ENCODE measurements around the gene PTPRO.

The PTPRO gene

GRCh38 chr12:15561396-15561795, 239.1 kb downstream of the PTPRO start:
- DNase-seq = no peak

DNA sequence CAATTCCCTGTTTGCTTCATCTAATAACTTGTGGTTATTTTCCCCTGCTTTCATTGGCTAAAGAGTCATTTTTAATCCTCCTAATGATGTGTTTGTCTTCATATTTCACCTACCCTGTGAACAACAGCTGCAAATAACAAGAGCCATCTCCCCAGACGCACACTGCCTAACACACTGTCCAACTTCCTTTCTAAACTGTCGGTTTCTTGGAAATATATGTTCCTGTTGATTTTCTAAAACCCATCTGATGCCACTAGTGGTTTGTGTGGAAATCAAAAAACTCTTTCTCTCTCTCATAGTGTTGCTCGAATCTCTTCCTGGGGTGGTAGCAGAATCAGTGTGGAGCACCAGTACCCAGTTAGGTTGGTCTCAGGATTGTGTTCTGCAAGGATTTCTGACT, 240.0 kb downstream of the PTPRO start:
- DNase-seq = peak in 3 of 4 experiments; percentile 16 to 37 (median 22)

DNA sequence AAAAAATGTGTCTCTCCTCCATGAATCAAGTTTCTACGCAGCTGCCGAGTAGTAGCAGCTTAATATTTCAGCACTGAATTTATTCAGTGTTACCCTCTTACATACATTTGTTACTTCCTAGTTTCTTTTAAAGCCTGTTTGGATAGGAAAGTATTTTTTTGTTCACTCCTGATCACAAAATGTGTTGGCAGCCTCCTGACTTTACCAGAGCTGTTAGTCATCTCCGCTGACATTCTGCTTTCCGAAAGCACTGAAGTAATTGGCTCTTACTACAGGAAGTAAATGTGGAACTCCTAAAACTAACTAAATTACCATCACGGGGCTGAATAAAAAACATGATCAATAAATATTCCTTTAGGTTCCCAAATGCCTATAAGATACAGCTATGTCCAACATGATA, 241.4 kb downstream of the PTPRO start:
- DNase-seq = peak; percentile 76 to 94 (median 86)

- peak in 1 of 4 experiments; percentile 35 for DNase-seq
These were observed 252.0 kb downstream of the PTPRO start for GRCh38 chr12:15574353-15574752.

DNA sequence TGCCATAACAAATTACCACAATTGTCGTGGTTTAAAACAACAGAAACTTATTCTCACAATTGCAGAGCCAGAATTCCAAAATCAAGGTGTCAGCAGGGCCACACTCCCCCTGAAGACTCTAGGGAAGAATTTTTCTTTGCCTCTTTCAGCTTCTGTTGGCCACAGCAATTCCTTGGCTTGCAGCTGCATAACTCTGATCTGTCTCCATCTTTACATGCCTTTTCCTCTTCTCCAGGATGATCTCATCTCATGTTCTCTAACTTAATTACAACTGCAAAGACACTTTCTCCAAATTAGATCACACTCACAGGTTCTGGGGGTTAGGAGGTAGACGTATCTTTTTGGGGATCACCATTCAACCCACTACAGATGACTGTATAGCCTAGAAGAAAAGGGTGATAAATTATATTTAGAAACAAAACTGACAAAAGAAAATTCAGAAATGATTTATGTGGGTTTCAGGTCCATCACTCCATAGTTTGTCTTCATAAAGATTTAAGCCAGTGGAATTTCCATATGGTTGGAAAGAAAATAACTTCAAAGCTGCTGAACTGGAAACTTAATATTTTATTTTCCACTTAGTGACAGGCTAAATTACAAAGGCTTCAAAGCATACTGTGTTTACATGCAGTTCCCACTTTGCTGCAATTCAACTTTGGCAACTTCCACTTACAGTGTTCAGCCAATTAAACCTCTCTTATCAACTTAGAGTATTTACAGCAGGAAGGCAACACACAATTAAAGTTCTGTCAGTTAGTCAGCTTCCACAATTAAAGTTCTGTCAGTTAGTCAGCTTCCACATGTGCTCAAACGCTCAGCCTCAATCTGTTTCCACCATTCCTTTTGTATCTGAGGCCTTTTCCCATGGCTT, 253.6 kb downstream of the PTPRO start:
- DNase-seq = peak in 1 of 4 experiments; percentile 27

- DNase-seq = no peak
These were observed 258.1 kb downstream of the PTPRO start for GRCh38 chr12:15580431-15580830.

GRCh38 chr12:15581006-15581405, 258.7 kb downstream of the PTPRO start:
- no peak for DNase-seq

- DNase-seq = no peak
These were observed 261.5 kb downstream of the PTPRO start for GRCh38 chr12:15583804-15584203.

DNA sequence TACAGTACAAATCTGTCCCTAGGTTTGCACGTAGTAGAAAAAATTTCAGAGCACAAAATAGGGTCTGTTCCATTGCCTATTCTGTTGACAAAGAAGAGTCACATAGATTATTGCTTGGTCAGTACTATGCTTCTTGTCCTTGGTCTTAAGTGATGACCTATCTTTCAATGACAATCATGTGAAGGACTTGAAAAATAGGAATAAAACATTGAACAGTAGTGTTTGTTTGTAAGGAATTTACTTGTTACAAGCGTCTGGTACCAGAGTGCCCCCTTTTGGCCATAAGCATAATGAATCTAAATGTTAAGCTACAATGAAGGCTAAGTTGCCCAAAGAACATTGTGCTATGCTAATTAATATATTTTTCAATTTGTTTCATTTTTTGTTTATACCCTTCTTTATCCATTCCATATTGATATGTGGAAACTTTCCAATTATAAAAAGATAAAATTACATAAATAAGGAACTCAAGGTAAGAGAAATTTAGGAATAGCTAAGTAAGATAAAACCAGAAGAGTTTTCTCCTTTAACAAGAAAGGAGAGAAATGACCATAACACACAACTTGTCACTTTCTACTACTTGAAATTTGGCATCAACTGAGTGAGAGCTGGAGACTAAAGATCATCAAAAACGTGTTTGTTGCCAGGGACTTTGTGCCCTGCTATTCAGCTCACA, 262.2 kb downstream of the PTPRO start:
- DNase-seq = peak; percentile 69 to 88 (median 78)

DNA sequence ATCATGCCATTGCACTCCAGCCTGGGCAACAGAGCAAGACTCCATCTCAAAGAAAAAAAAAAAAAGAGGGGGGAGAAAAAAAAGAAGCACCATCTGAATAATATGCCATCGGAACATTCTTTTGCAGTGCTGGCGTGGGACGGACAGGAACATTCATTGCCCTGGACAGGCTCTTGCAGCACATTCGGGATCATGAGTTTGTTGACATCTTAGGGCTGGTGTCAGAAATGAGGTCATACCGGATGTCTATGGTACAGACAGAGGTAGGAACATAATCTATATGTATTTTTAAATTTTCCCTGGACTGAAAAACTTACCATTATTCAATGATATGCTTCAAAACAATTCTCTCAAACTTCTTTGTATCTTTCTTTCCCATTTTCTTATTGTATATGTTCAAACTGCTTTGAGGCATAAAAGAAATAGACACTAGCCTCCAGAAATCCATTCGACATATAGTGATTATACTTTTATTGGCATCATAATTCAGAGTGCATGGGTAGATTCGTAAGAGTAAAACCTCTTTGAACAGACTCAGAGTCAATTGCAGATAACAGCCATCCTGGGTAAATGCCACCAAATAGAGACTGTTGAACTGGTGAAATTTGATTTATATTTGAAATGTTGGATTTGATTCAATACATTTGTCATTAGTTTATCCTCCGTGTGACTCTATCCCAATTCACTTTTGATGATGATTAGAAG, 267.2 kb downstream of the PTPRO start:
- no peak for DNase-seq

GRCh38 chr12:15590180-15590826, 268.0 kb downstream of the PTPRO start:
- DNase-seq = peak; percentile 68 to 83 (median 74)

GRCh38 chr12:15591811-15592210, 269.5 kb downstream of the PTPRO start:
- no peak for DNase-seq

GRCh38 chr12:15592934-15593333, 270.6 kb downstream of the PTPRO start:
- DNase-seq = no peak

DNA sequence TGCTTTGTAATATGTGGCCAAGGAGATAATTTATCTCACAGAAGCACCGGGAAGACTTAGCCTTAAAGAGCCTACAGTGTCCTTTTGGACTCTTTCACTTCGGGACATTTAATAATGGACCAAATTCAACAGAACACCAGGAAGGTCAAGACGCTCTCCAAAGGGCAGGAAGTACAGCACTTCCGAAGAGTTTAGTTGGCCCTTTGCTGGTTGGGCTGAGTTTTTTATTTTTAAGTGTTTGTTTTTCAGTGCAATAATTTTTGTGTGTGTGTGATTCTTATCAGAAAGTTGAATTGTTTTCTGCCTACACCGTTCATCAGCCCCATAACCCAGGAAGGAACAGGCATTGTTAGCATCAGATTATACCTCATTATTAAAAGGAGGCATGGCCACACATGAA, 273.9 kb downstream of the PTPRO start:
- DNase-seq = no peak

- no peak for DNase-seq
These were observed 275.0 kb downstream of the PTPRO start for GRCh38 chr12:15597125-15597830.

GRCh38 chr12:15599266-15600037, 277.1 kb downstream of the PTPRO start:
- peak in 1 of 4 experiments; percentile 13 for DNase-seq

- DNase-seq = peak in 1 of 4 experiments; percentile 12
These were observed 278.1 kb downstream of the PTPRO start for GRCh38 chr12:15600223-15600935.

DNA sequence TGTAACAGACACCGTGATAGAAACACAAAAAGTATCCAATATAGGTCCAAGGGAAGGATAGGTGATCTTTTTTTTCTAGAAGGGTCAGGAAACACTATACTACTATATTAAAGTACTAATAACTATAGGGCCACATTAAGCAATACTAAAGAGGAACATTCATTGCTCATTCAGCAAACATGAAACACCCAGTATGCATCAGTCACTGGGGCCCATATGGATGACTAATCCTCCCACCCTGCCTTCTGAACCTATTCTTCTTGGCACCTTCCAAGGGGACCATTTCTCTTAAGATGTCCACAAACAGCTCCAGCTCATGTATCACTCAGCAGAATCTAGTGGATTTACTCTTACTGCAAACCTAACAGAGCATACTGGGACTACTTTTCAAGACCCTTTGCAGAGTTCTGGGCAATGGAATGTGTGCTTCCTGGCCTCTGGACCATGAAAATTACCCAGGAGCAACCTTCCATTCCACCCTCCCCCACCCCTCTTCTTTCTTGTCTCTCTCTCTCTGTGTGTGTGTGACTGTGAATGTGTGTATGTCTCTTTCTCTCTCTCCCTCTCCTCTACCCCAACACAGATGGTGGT, 279.0 kb downstream of the PTPRO start:
- DNase-seq = peak; percentile 63 to 86 (median 76)

- peak in 3 of 4 experiments; percentile 26 to 58 (median 47) for DNase-seq
These were observed 279.9 kb downstream of the PTPRO start for GRCh38 chr12:15602051-15602672.
